Cortex of kidney (tissue), 1 donor: ENCODE results near the gene GPR160.
"Not testable (repeated sequence)": the region's sequence is repeated elsewhere in the genome, so short reads cannot be mapped to it uniquely, and the experiment has no call there.

Experiments
- DNase-seq: peaks from one replicate; lab custom pipeline; 2025; lab: John Stamatoyannopoulos, UW

Gene GPR160

DNA sequence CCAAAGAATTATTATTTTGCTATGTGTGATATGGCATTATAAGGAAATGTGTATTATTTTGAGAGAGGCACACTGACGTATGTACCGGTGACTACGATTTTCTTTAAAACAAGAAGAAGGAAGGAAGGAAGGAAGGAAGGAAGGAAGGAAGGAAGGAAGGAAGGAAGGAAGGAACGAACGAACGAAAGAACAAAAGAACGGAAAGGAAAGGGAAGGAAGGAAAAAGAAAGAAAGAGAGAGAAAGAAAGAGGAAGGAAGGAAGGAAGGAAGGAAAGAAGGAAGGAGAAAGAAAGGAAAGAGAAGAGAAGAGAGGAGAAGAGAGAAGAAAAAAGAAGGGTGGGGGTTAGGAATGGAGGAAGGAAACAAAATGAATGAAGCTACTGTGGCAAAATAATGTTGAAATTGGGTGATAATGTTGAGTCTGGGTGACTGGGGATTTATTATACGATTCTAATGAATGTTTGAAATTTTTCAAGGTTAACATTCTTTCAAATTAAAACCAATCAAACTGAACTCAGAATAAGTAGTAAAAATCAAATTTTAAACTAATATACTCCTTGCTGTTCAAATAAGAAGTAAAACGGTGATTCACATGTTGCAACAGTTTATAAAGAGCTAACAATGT lies 73.5 kb downstream of the GPR160 start:
- no peak for DNase-seq

DNA sequence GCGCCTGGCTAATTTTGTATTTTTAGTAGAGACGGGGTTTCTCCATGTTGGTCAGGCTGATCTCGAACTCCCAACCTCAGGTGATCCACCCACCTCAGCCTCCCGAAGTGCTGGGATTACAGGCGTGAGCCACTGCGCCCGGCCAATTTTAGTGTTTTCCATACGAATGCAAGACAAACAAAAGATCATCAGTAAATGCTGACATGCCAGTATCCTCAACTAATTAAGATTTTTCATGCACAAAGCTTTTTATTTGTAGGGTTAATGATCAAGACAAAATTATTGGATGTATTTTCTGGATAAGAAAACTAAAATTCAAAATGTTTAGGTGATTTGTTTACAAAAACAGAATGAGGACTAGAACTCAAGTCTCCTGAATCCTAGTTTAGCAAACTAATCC lies 76.4 kb downstream of the GPR160 start:
- not testable (repeated sequence) for DNase-seq

GRCh38 chr3:170117134-170117533 lies 79.3 kb downstream of the GPR160 start:
- no peak for DNase-seq

DNA sequence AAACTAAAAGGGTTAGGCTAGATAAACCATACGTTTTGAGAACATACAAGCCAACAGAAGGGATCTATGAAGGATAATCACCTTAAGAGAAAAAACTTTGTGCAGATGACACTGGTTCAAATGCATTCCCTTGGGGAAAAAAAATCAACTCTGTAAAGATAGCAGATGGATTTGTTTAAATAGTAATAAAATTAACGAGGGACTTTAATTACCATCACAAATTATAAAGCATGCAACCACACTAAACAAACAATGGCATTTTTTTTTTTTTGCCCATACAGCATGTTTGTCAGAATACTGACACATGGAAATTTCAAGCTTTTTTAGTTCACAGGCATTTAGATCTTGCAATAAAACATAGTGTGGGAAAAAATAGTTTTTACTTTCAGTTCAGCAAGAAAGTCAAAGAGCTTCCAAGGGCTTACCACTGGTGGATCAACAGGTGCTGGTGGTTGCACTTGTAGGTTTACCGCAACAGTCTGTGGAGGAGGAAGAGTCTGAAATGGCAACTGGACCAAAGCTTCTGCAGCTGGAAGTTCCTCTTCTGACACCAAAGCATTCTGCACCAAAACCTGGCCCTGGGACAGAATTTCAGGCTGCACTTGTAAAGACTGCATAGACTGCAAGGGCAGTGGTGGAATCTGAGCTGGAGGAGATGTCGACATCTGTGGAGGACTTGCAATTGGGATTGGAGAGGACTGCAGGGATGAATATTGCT lies 90.6 kb downstream of the GPR160 start:
- DNase-seq = no peak

GRCh38 chr3:170128977-170129431 lies 91.2 kb downstream of the GPR160 start:
- DNase-seq = no peak

DNA sequence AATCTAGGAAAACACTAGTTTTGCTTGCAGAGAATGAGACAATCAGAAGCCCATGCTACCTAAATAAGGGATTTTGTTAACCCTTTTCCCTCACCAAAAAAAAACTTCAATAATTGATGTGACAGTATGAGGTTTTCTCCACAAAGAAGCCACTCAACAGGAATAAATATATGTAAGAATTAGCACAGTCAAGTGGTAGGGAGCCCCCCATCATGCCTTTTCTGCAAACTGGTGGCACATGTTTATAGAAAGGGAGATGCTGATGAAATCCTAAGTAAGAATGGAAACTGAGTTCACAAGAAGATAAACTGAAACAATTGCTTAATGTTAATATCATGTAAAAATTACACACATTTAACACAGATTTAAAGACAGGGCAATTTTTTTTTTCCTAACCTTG lies 92.7 kb downstream of the GPR160 start:
- no peak for DNase-seq

DNA sequence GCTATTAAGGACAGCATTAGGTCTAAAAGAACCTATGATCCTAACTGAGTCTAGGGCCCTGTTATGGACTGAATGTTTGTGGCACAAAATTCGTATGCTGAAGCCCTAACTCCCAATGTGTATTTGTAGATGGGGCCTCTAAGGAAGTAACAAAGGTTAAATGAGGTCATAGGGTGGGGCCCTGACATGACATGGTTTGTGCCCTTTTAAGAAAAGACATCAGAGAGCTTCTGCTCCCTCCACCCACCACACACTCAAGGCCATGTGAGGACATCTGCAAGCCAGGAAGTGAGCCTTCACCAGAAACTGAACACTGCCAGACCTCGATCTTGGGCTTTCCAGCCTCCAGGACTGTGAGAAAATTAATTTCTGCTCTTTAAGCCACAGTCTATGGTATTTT lies 94.5 kb downstream of the GPR160 start:
- no peak for DNase-seq
